T-helper 2 cell (primary cell): Measurements from ENCODE around the gene BRSK2.

Experiments used
- DNase-seq, 5 experiments: peaks; one replicate each; pipeline versions ENCODE4 v3.0.0 to v3.0.0-alpha.2; 2012 to 2022

The BRSK2 gene

GRCh38 chr11:1469911-1470680 lies 80.4 kb downstream of the BRSK2 start:
- no peak for DNase-seq

GRCh38 chr11:1470681-1471611 lies 81.2 kb downstream of the BRSK2 start:
- DNase-seq = no peak

GRCh38 chr11:1471736-1472135 lies 82.0 kb downstream of the BRSK2 start:
- DNase-seq = no peak

- no peak for DNase-seq
Observed at GRCh38 chr11:1472180-1473005, 82.7 kb downstream of the BRSK2 start.

GRCh38 chr11:1473011-1473628 lies 83.4 kb downstream of the BRSK2 start:
- no peak for DNase-seq

- no peak for DNase-seq
Observed at GRCh38 chr11:1473786-1474185, 84.1 kb downstream of the BRSK2 start.

- DNase-seq = no peak
Observed at GRCh38 chr11:1475841-1476240, 86.1 kb downstream of the BRSK2 start.

GRCh38 chr11:1476940-1477736 lies 87.4 kb downstream of the BRSK2 start:
- no peak for DNase-seq

GRCh38 chr11:1478011-1478410 lies 88.3 kb downstream of the BRSK2 start:
- no peak for DNase-seq

- no peak for DNase-seq
Observed at GRCh38 chr11:1478544-1478943, 88.8 kb downstream of the BRSK2 start.

- DNase-seq = no peak
Observed at GRCh38 chr11:1479006-1479677, 89.4 kb downstream of the BRSK2 start.

- no peak for DNase-seq
Observed at GRCh38 chr11:1479678-1480118, 90.0 kb downstream of the BRSK2 start.

- no peak for DNase-seq
Observed at GRCh38 chr11:1480191-1480554, 90.4 kb downstream of the BRSK2 start.

- no peak for DNase-seq
Observed at GRCh38 chr11:1480555-1481482, 91.1 kb downstream of the BRSK2 start.

GRCh38 chr11:1481483-1481825 lies 91.7 kb downstream of the BRSK2 start:
- DNase-seq = no peak

GRCh38 chr11:1481861-1482441 lies 92.2 kb downstream of the BRSK2 start:
- DNase-seq = no peak

- DNase-seq = no peak
Observed at GRCh38 chr11:1482581-1483444, 93.1 kb downstream of the BRSK2 start.

GRCh38 chr11:1483445-1483961 lies 93.8 kb downstream of the BRSK2 start:
- no peak for DNase-seq
